SK-N-SH treated with all-trans-retinoic acid at 6 μM for 48 hours (cell line): ENCODE data around the gene GPR148.

ENCODE experiments used
- CSDC2 ChIP-seq: fragments of 250-450 bp; sonication (Bioruptor Pico); IDR thresholded peaks from 2 replicates; pipeline ENCODE4 v1.5.0; 2020; ENCODE audit warnings: mild to moderate bottlenecking, moderate library complexity
- ESRRG ChIP-seq: fragments of 250-450 bp; sonication (Bioruptor Pico); IDR thresholded peaks from 2 replicates; pipeline ENCODE4 v1.6.1; 2021; ENCODE audit warnings: mild to moderate bottlenecking
- GLIS3 ChIP-seq: fragments of 250-450 bp; sonication (Bioruptor Pico); IDR thresholded peaks from 2 replicates; pipeline ENCODE4 v1.5.0; 2020; ENCODE audit warnings: mild to moderate bottlenecking, moderate library complexity
- ZNF70 ChIP-seq: fragments of 450-650 bp; formaldehyde crosslinking; IDR thresholded peaks from 2 replicates; pipeline ENCODE4 v1.5.0; 2020; ENCODE audit warnings: mild to moderate bottlenecking, moderate library complexity
- TF ChIP-seq, protein P1 (sequence below): fragments of 250-450 bp; sonication (Bioruptor Pico); IDR thresholded peaks from 2 replicates; pipeline ENCODE4 v1.8.0; 2020; ENCODE audit warnings: mild to moderate bottlenecking, moderate library complexity, borderline replicate concordance

DNA sequence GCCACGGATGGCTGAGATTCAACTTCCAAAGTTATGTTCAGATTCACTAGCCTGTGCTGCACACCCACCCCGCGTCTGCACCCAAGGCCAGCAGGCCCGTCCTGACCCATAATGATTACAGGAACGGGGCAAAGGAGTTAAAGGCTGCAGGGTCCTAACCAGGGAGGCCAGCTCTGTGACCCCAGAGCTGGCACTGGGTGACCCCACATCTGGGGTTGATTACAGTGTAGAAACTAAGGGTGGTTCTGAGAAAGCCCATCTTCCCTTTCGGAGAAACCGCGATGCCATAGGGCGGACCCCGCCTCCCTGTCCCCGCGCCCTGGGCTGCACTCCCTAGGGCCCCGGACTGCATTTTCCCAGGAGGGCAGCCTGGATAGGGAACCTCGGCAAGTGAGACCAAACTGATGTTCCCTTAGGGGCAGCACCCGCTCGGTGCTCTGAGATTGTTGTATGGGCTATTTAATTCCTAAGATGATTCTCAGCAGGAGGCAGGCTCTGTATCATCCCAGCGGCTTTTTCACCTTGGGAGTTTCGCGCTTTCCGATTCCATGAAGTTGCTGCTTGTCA lies 2.2 kb upstream of the GPR148 start:
- TF ChIP-seq ESRRG (CRISPR knock-in tag) (no peak), GLIS3 (CRISPR knock-in tag) (no peak), ZNF70 (CRISPR knock-in tag) (no peak), CSDC2 (CRISPR knock-in tag) (no peak)
- TF ChIP-seq, protein P1, sequence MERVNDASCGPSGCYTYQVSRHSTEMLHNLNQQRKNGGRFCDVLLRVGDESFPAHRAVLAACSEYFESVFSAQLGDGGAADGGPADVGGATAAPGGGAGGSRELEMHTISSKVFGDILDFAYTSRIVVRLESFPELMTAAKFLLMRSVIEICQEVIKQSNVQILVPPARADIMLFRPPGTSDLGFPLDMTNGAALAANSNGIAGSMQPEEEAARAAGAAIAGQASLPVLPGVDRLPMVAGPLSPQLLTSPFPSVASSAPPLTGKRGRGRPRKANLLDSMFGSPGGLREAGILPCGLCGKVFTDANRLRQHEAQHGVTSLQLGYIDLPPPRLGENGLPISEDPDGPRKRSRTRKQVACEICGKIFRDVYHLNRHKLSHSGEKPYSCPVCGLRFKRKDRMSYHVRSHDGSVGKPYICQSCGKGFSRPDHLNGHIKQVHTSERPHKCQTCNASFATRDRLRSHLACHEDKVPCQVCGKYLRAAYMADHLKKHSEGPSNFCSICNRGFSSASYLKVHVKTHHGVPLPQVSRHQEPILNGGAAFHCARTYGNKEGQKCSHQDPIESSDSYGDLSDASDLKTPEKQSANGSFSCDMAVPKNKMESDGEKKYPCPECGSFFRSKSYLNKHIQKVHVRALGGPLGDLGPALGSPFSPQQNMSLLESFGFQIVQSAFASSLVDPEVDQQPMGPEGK (CRISPR knock-in tag) = no peak
